H7 (cell line): ENCODE measurements around the gene SCAI. TPM values are rescaled to one million over a fixed set of nuclear protein-coding genes. Genes with fewer than 3 reads are reported as not detected.
"Not testable (repeated sequence)": the region's sequence is repeated elsewhere in the genome, so short reads cannot be mapped to it uniquely, and the experiment has no call there.

Experiments
- DNase-seq: peaks from one replicate; pipeline ENCODE4 v3.0.0; 2012
- H3K27me3 ChIP-seq: 2 replicates; pipeline ENCODE4 v1.6.0; 2011; ENCODE audit warnings: mild to moderate bottlenecking, low read length; ENCODE audit not compliant: control insufficient read depth, insufficient read depth
- H3K36me3 ChIP-seq: replicated peaks from 2 replicates; pipeline ENCODE4 v1.5.1; 2011; ENCODE audit warnings: low read length; ENCODE audit not compliant: control insufficient read depth, insufficient read depth
- H3K4me3 ChIP-seq: 2 replicates; pipeline ENCODE4 v1.5.1; 2011; ENCODE audit warnings: low read depth, mild to moderate bottlenecking, control low read depth, low read length, moderate library complexity; ENCODE audit not compliant: insufficient read depth
- total RNA-seq: library from RNA; depleted of rRNA; stranded (reverse); fragments of >200 nt; shearing (Covaris generic); gene quantifications from 2 replicates; pipeline ENCODE4 v1.2.3, GENCODE V29; 2014

SCAI gene
- total RNA-seq, 1 experiment from 2014 or later = 6.4 TPM

GRCh38 chr9:124973807-124974206 is 169.5 kb downstream of the SCAI start:
- no peak for DNase-seq
- H3K36me3 ChIP-seq = peaks cover 2% of the 10 kb centered on the region; the same call in 1 of the 2 replicates
- H3K27me3 ChIP-seq = no peaks in the 10 kb centered on the region
- H3K4me3 ChIP-seq = no peak overlapping the region

- DNase-seq = no peak
- H3K36me3 ChIP-seq = peaks cover 3% of the 10 kb centered on the region; the same call in 1 of the 2 replicates
- no peak overlapping the region for H3K4me3 ChIP-seq
- H3K27me3 ChIP-seq = no peaks in the 10 kb centered on the region
Observed at GRCh38 chr9:124972241-124972770, 171.0 kb downstream of the SCAI start.

GRCh38 chr9:124969401-124969800 is 173.9 kb downstream of the SCAI start:
- peaks cover 1% of the 10 kb centered on the region; the same call in 1 of the 2 replicates for H3K36me3 ChIP-seq
- no peak overlapping the region for H3K4me3 ChIP-seq
- H3K27me3 ChIP-seq = no peaks in the 10 kb centered on the region
- DNase-seq = no peak

GRCh38 chr9:124968238-124968637 is 175.1 kb downstream of the SCAI start:
- DNase-seq = no peak
- Histone ChIP-seq H3K27me3 (no peaks in the 10 kb centered on the region), H3K4me3 (no peak overlapping the region), H3K36me3 (peaks cover 1% of the 10 kb centered on the region; the same call in 1 of the 2 replicates)

- not testable (repeated sequence) for DNase-seq, H3K27me3 ChIP-seq, H3K36me3 ChIP-seq, H3K4me3 ChIP-seq
Observed at GRCh38 chr9:124965775-124966568, 177.4 kb downstream of the SCAI start.

GRCh38 chr9:124964604-124965003 is 178.7 kb downstream of the SCAI start:
- Histone ChIP-seq H3K4me3 (no peak overlapping the region), H3K36me3 (peaks cover 1% of the 10 kb centered on the region; the same call in 1 of the 2 replicates), H3K27me3 (no peaks in the 10 kb centered on the region)
- no peak for DNase-seq

- DNase-seq = no peak
- H3K36me3 ChIP-seq = peaks cover 1% of the 10 kb centered on the region; the same call in 1 of the 2 replicates
- H3K4me3 ChIP-seq = no peak overlapping the region
- H3K27me3 ChIP-seq = no peaks in the 10 kb centered on the region
Observed at GRCh38 chr9:124964056-124964455, 179.3 kb downstream of the SCAI start.

GRCh38 chr9:124960409-124960752 is 182.9 kb downstream of the SCAI start:
- H3K4me3 ChIP-seq = no peak overlapping the region
- H3K27me3 ChIP-seq = no peaks in the 10 kb centered on the region
- no peaks in the 10 kb centered on the region for H3K36me3 ChIP-seq
- no peak for DNase-seq

- DNase-seq, H3K4me3 ChIP-seq, H3K36me3 ChIP-seq, H3K27me3 ChIP-seq: not testable (repeated sequence)
Observed at GRCh38 chr9:124959671-124960408, 183.5 kb downstream of the SCAI start.

- no peak overlapping the region for H3K4me3 ChIP-seq
- no peak for DNase-seq
- H3K36me3 ChIP-seq = no peaks in the 10 kb centered on the region
- no peaks in the 10 kb centered on the region for H3K27me3 ChIP-seq
Observed at GRCh38 chr9:124954255-124954654, 189.1 kb downstream of the SCAI start.

- no peak for DNase-seq
- Histone ChIP-seq H3K27me3 (no peaks in the 10 kb centered on the region), H3K36me3 (no peaks in the 10 kb centered on the region), H3K4me3 (no peak overlapping the region)
Observed at GRCh38 chr9:124950050-124950718, 193.1 kb downstream of the SCAI start.

- Histone ChIP-seq H3K36me3 (no peaks in the 10 kb centered on the region), H3K4me3 (no peak overlapping the region), H3K27me3 (no peaks in the 10 kb centered on the region)
- DNase-seq = no peak
Observed at GRCh38 chr9:124949387-124949786, 193.9 kb downstream of the SCAI start.

- Histone ChIP-seq H3K4me3 (no peak overlapping the region), H3K27me3 (no peaks in the 10 kb centered on the region), H3K36me3 (no peaks in the 10 kb centered on the region)
- no peak for DNase-seq
Observed at GRCh38 chr9:124947727-124948391, 195.5 kb downstream of the SCAI start.

GRCh38 chr9:124946167-124946566 is 197.2 kb downstream of the SCAI start:
- Histone ChIP-seq H3K27me3 (no peaks in the 10 kb centered on the region), H3K36me3 (no peaks in the 10 kb centered on the region), H3K4me3 (no peak overlapping the region)
- DNase-seq = no peak
